GM23338 (cell line): ENCODE results near the gene PHTF1. TPM values are rescaled to one million over a fixed set of nuclear protein-coding genes. Genes with fewer than 3 reads are reported as not detected.

Experiments
- ATAC-seq: fragments of 200-7000 bp; cut with Tn5 transposase; 3 replicates; pipeline ENCODE4 v1.9.1; 2020
- DNase-seq: peaks from one replicate; pipeline ENCODE4 v3.0.0-alpha.2; 2015; ENCODE audit warnings: low spot score
- H2AFZ ChIP-seq: fragments of 200-600 bp; sonication (generic); 2 replicates; pipeline ENCODE4 v1.8.0; 2016; ENCODE audit warnings: antibody characterized with exemption, mild to moderate bottlenecking, moderate library complexity
- H3F3A ChIP-seq: fragments of 200-600 bp; sonication (generic); replicated peaks from 2 replicates; pipeline ENCODE4 v1.8.0; 2017; ENCODE audit warnings: antibody characterized with exemption, mixed run types, low read depth
- H3K27ac ChIP-seq: fragments of 200-600 bp; sonication (generic); 2 replicates; pipeline ENCODE4 v1.6.1; 2016; ENCODE audit warnings: low read depth
- H3K27me3 ChIP-seq: fragments of 200-600 bp; sonication (generic); 2 replicates; pipeline ENCODE4 v1.8.0; 2016; ENCODE audit warnings: mild to moderate bottlenecking, mixed run types, moderate library complexity; ENCODE audit not compliant: insufficient read depth
- H3K36me3 ChIP-seq: fragments of 200-600 bp; sonication (generic); 2 replicates; pipeline ENCODE4 v1.8.0; 2016; ENCODE audit warnings: mild to moderate bottlenecking; ENCODE audit not compliant: insufficient read depth
- H3K4me1 ChIP-seq: fragments of 200-600 bp; sonication (generic); 2 replicates; pipeline ENCODE4 v1.8.0; 2016; ENCODE audit warnings: mild to moderate bottlenecking, moderate library complexity; ENCODE audit not compliant: insufficient read depth
- H3K4me2 ChIP-seq: fragments of 200-600 bp; sonication (generic); 2 replicates; pipeline ENCODE4 v1.7.1; 2017; ENCODE audit warnings: mixed run types
- H3K4me3 ChIP-seq: fragments of 200-600 bp; sonication (generic); 2 replicates; pipeline ENCODE4 v1.6.1; 2016; ENCODE audit warnings: mixed run types
- H3K79me2 ChIP-seq: fragments of 200-600 bp; sonication (generic); replicated peaks from 2 replicates; pipeline ENCODE4 v1.8.0; 2017; ENCODE audit warnings: mild to moderate bottlenecking; ENCODE audit not compliant: insufficient read depth
- H3K9me2 ChIP-seq: fragments of 200-600 bp; sonication (generic); 2 replicates; pipeline ENCODE4 v1.8.0; 2017; ENCODE audit not compliant: insufficient read depth
- H4K20me1 ChIP-seq: fragments of 200-600 bp; sonication (generic); replicated peaks from 2 replicates; pipeline ENCODE4 v1.8.0; 2017; ENCODE audit warnings: mild to moderate bottlenecking; ENCODE audit not compliant: insufficient read depth
- H3K27ac Mint-ChIP-seq: 2 replicates; pipeline ENCODE4 v1.8.0; 2020; ENCODE audit warnings: inconsistent platforms, mild to moderate bottlenecking, moderate library complexity, mixed read lengths
- H3K27me3 Mint-ChIP-seq: 3 replicates; pipeline ENCODE4 v1.8.0; 2022; ENCODE audit warnings: low read depth, mild to moderate bottlenecking, moderate library complexity, mixed read lengths, inconsistent platforms; ENCODE audit not compliant: insufficient read depth, poor library complexity
- H3K36me3 Mint-ChIP-seq: 3 replicates; pipeline ENCODE4 v1.8.0; 2021; ENCODE audit warnings: low read depth, mild to moderate bottlenecking, inconsistent platforms, moderate library complexity, mixed read lengths
- H3K4me1 Mint-ChIP-seq: 3 replicates; pipeline ENCODE4 v1.8.0; 2020; ENCODE audit warnings: mild to moderate bottlenecking, inconsistent platforms, mixed read lengths
- H3K4me3 Mint-ChIP-seq: 3 replicates; pipeline ENCODE4 v1.8.0; 2021; ENCODE audit warnings: moderate library complexity, mild to moderate bottlenecking, inconsistent platforms, mixed read lengths
- H3K9me3 Mint-ChIP-seq: 3 replicates; pipeline ENCODE4 v1.8.0; 2020; ENCODE audit warnings: moderate library complexity, mild to moderate bottlenecking, inconsistent platforms, mixed read lengths
- CREB1 ChIP-seq: fragments of 250-450 bp; sonication (Bioruptor Pico); IDR thresholded peaks from 2 replicates; pipeline ENCODE4 v1.5.0; 2020; ENCODE audit warnings: low read depth, mild to moderate bottlenecking, moderate library complexity
- EZH2 ChIP-seq: fragments of 200-600 bp; sonication (generic); IDR thresholded peaks from one replicate; pipeline ENCODE4 v1.8.0; 2017; ENCODE audit warnings: antibody characterized with exemption, mild to moderate bottlenecking, low read depth; ENCODE audit not compliant: unreplicated experiment
- EZH2phosphoT487 ChIP-seq: fragments of 200-600 bp; sonication (generic); IDR thresholded peaks from one replicate; pipeline ENCODE4 v1.8.1; 2018; ENCODE audit warnings: antibody characterized with exemption; ENCODE audit not compliant: unreplicated experiment
- JUNB ChIP-seq: IDR thresholded peaks from one replicate; pipeline ENCODE4 v1.6.1; 2016; ENCODE audit warnings: antibody characterized with exemption; ENCODE audit not compliant: unreplicated experiment
- POLR2AphosphoS5 ChIP-seq: IDR thresholded peaks from 2 replicates; pipeline ENCODE4 v1.6.1; 2016; ENCODE audit warnings: antibody characterized with exemption, low read depth
- STAT1 ChIP-seq: IDR thresholded peaks from one replicate; pipeline ENCODE4 v1.6.1; 2016; ENCODE audit warnings: antibody characterized with exemption; ENCODE audit not compliant: unreplicated experiment
- ZNF114 ChIP-seq: fragments of 250-450 bp; sonication (Bioruptor Pico); IDR thresholded peaks from 2 replicates; pipeline ENCODE4 v1.5.0; 2020; ENCODE audit warnings: mild to moderate bottlenecking, moderate library complexity
- ZNF331 ChIP-seq: fragments of 250-450 bp; sonication (Bioruptor Pico); IDR thresholded peaks from 2 replicates; pipeline ENCODE4 v1.5.0; 2020; ENCODE audit warnings: low read depth, mild to moderate bottlenecking, moderate library complexity
- polyA plus RNA-seq: library from polyadenylated mRNA; unstranded; fragments of >200 nt; fragmentation: Nextera tagmentation; extraction: Ambion mirVana; gene quantifications from 2 replicates; pipeline ENCODE4 v1.2.1, GENCODE V29; 2016
- total RNA-seq: library from RNA; depleted of rRNA; stranded (reverse); fragments of >200 nt; shearing (Covaris generic); gene quantifications from 2 replicates; pipeline ENCODE4 v1.2.3, GENCODE V29; 2014
- TF ChIP-seq, protein P1 (sequence below): fragments of 250-450 bp; sonication (Bioruptor Pico); IDR thresholded peaks from 2 replicates; pipeline ENCODE4 v1.5.0; 2020; ENCODE audit warnings: mild to moderate bottlenecking, moderate library complexity
- TF ChIP-seq, protein P2 (sequence below), 2 experiments: fragments of 200-600 bp in 1 of 2; sonication (generic) in 1 of 2; conservative IDR thresholded peaks; 2 replicates each; pipeline versions ENCODE4 v1.5.1 to v1.6.1; 2016 to 2017; ENCODE audit warnings: antibody characterized with exemption in 2 of 2, low read depth in 2 of 2, mild to moderate bottlenecking in 2 of 2, moderate library complexity in 1 of 2
- TF ChIP-seq, protein P3 (sequence below): IDR thresholded peaks from 2 replicates; pipeline ENCODE4 v1.6.1; 2016; ENCODE audit warnings: antibody characterized with exemption

Gene PHTF1
- total and polyA plus RNA-seq, 2 experiments from 2014 or later = 19.1 to 21.6 TPM

- peaks cover 49% of the 10 kb centered on the region for H3K36me3 Mint-ChIP-seq
- no peak overlapping the region for H3K4me2 ChIP-seq
- peaks cover 3% of the 10 kb centered on the region; the same call in 1 of the 2 replicates for H4K20me1 ChIP-seq
- H2AFZ ChIP-seq = no peak overlapping the region
- DNase-seq = no peak
- H3K4me1 Mint-ChIP-seq = no peaks in the 10 kb centered on the region; the same call in 2 of the 3 replicates
- peaks cover 4% of the 10 kb centered on the region; the same call in 1 of the 2 replicates for H3K79me2 ChIP-seq
- H3K36me3 ChIP-seq = peaks cover 5% of the 10 kb centered on the region
- H3K9me2 ChIP-seq = no peaks in the 10 kb centered on the region
- no peak overlapping the region for H3K27ac ChIP-seq
- no peak for ATAC-seq
- H3F3A ChIP-seq = no peaks in the 10 kb centered on the region
- H3K4me3 ChIP-seq = no peak overlapping the region
- H3K4me3 Mint-ChIP-seq = no peak overlapping the region
- no peak overlapping the region for H3K27ac Mint-ChIP-seq
- no peaks in the 10 kb centered on the region for H3K27me3 Mint-ChIP-seq
- no peaks in the 10 kb centered on the region for H3K4me1 ChIP-seq
- TF ChIP-seq ZNF331 (CRISPR knock-in tag) (no peak), JUNB (no peak), POLR2AphosphoS5 (no peak), STAT1 (no peak), CREB1 (no peak), EZH2phosphoT487 (no peak), EZH2 (no peak), ZNF114 (CRISPR knock-in tag) (no peak)
- TF ChIP-seq, protein P1, sequence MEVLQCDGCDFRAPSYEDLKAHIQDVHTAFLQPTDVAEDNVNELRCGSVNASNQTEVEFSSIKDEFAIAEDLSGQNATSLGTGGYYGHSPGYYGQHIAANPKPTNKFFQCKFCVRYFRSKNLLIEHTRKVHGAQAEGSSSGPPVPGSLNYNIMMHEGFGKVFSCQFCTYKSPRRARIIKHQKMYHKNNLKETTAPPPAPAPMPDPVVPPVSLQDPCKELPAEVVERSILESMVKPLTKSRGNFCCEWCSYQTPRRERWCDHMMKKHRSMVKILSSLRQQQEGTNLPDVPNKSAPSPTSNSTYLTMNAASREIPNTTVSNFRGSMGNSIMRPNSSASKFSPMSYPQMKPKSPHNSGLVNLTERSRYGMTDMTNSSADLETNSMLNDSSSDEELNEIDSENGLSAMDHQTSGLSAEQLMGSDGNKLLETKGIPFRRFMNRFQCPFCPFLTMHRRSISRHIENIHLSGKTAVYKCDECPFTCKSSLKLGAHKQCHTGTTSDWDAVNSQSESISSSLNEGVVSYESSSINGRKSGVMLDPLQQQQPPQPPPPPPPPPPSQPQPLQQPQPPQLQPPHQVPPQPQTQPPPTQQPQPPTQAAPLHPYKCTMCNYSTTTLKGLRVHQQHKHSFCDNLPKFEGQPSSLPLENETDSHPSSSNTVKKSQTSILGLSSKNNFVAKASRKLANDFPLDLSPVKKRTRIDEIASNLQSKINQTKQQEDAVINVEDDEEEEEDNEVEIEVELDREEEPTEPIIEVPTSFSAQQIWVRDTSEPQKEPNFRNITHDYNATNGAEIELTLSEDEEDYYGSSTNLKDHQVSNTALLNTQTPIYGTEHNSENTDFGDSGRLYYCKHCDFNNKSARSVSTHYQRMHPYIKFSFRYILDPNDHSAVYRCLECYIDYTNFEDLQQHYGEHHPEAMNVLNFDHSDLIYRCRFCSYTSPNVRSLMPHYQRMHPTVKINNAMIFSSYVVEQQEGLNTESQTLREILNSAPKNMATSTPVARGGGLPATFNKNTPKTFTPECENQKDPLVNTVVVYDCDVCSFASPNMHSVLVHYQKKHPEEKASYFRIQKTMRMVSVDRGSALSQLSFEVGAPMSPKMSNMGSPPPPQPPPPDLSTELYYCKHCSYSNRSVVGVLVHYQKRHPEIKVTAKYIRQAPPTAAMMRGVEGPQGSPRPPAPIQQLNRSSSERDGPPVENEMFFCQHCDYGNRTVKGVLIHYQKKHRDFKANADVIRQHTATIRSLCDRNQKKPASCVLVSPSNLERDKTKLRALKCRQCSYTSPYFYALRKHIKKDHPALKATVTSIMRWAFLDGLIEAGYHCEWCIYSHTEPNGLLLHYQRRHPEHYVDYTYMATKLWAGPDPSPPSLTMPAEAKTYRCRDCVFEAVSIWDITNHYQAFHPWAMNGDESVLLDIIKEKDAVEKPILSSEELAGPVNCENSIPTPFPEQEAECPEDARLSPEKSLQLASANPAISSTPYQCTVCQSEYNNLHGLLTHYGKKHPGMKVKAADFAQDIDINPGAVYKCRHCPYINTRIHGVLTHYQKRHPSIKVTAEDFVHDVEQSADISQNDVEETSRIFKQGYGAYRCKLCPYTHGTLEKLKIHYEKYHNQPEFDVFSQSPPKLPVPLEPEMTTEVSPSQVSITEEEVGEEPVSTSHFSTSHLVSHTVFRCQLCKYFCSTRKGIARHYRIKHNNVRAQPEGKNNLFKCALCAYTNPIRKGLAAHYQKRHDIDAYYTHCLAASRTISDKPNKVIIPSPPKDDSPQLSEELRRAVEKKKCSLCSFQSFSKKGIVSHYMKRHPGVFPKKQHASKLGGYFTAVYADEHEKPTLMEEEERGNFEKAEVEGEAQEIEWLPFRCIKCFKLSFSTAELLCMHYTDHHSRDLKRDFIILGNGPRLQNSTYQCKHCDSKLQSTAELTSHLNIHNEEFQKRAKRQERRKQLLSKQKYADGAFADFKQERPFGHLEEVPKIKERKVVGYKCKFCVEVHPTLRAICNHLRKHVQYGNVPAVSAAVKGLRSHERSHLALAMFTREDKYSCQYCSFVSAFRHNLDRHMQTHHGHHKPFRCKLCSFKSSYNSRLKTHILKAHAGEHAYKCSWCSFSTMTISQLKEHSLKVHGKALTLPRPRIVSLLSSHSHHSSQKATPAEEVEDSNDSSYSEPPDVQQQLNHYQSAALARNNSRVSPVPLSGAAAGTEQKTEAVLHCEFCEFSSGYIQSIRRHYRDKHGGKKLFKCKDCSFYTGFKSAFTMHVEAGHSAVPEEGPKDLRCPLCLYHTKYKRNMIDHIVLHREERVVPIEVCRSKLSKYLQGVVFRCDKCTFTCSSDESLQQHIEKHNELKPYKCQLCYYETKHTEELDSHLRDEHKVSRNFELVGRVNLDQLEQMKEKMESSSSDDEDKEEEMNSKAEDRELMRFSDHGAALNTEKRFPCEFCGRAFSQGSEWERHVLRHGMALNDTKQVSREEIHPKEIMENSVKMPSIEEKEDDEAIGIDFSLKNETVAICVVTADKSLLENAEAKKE (CRISPR knock-in tag) = no peak
- TF ChIP-seq, protein P2, sequence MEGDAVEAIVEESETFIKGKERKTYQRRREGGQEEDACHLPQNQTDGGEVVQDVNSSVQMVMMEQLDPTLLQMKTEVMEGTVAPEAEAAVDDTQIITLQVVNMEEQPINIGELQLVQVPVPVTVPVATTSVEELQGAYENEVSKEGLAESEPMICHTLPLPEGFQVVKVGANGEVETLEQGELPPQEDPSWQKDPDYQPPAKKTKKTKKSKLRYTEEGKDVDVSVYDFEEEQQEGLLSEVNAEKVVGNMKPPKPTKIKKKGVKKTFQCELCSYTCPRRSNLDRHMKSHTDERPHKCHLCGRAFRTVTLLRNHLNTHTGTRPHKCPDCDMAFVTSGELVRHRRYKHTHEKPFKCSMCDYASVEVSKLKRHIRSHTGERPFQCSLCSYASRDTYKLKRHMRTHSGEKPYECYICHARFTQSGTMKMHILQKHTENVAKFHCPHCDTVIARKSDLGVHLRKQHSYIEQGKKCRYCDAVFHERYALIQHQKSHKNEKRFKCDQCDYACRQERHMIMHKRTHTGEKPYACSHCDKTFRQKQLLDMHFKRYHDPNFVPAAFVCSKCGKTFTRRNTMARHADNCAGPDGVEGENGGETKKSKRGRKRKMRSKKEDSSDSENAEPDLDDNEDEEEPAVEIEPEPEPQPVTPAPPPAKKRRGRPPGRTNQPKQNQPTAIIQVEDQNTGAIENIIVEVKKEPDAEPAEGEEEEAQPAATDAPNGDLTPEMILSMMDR (conservative IDR thresholded peaks at IDR 0.05; ENCODE audit: low read depth in 2 of 2) = no peak
- TF ChIP-seq, protein P3, sequence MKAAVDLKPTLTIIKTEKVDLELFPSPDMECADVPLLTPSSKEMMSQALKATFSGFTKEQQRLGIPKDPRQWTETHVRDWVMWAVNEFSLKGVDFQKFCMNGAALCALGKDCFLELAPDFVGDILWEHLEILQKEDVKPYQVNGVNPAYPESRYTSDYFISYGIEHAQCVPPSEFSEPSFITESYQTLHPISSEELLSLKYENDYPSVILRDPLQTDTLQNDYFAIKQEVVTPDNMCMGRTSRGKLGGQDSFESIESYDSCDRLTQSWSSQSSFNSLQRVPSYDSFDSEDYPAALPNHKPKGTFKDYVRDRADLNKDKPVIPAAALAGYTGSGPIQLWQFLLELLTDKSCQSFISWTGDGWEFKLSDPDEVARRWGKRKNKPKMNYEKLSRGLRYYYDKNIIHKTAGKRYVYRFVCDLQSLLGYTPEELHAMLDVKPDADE = no peak
- peaks cover 2% of the 10 kb centered on the region; the same call in 1 of the 3 replicates for H3K9me3 Mint-ChIP-seq
- no peaks in the 10 kb centered on the region for H3K27me3 ChIP-seq
These were observed 8.2 kb downstream of the PHTF1 start for GRCh38 chr1:113751114-113751513.
